ENCODE measurements around the gene AKR7A3.
"Not testable (repeated sequence)": the region's sequence is repeated elsewhere in the genome, so short reads cannot be mapped to it uniquely, and the experiment has no call there.

The AKR7A3 gene

DNA sequence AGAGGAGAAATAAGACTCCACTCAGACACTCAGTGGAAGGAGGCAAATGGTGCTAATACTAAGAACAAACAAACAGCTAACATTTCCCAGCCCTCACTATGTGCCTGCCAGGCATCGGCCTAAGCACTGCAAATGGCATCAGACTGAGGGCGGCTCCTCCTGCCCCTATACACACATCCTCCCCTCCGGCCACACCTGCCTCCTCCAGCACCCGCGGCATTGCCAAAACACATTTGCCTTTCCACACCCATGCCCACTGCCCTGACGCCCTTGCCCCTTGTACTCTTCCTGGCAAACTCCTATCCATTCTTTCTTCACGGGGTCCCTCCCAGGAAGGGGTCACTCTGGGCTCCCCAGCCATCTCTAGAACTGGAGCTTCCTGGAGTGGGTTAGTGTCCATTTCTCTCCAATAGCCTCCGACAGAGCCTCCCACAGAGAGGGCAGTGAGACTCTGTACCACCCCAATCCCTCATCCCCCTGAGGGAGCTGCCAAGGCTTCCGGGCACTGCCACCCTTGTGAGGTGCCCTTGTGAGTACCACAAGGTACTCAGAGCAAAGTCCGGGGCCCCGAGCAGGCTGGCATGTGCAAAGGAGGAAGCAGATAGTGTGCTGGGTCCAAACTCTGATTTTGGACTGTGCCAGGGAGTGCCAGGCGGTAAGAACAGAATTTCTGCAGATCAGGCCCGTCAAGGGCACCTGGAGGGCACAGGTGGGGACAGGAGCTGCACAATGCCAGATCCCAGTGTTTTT, 959 bp downstream of the AKR7A3 start:
- no peak for DNase-seq

DNA sequence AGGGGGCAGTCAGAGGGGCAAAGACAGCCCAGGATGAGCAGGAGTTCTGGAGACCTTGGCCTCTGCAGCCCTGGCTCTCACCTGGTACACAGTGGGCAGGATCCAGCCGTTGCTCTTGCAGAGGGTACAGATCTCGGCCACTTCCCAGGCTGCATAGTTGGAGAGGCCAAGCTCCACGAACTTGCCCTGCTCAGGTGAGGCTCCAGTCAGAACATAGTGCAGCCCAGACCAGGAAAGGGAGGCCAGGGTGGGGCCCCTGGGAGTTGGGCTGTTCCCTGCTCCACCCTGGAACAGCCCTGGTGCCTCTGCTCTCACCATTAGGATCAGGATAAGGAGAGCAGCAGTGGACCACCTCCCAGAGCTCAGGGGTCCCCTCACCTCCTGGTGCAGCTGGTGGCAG, 2.8 kb downstream of the AKR7A3 start:
- not testable (repeated sequence) for DNase-seq

GRCh38 chr1:19285366-19285765, 3.2 kb downstream of the AKR7A3 start:
- DNase-seq, result not testable (repeated sequence)

- DNase-seq, result no peak
These were observed 3.7 kb downstream of the AKR7A3 start for GRCh38 chr1:19284881-19285280.

DNA sequence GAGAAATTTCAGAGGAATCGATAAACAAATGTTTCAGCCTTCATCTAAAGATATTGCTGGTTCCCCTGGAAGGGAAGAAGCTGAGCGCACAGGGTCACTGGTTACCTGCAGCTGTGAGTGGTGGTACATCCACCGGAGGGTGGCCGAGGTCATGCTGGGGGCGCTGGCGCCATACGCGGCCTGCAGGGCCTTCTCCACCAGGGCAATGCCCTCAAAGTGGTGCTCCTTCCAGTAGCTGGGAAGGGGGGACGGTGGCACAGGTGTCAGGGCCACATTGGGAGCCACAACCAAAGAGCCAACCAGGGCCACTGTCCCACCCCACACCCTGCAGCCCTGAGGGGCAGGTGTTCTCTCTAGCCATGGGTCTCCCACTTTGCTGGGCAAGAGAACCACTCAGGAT, 4.7 kb downstream of the AKR7A3 start:
- no peak for DNase-seq

GRCh38 chr1:19274636-19275035, 13.9 kb downstream of the AKR7A3 start:
- DNase-seq, result no peak

- not testable (repeated sequence) for DNase-seq
These were observed 14.6 kb downstream of the AKR7A3 start for GRCh38 chr1:19273844-19274531.

DNA sequence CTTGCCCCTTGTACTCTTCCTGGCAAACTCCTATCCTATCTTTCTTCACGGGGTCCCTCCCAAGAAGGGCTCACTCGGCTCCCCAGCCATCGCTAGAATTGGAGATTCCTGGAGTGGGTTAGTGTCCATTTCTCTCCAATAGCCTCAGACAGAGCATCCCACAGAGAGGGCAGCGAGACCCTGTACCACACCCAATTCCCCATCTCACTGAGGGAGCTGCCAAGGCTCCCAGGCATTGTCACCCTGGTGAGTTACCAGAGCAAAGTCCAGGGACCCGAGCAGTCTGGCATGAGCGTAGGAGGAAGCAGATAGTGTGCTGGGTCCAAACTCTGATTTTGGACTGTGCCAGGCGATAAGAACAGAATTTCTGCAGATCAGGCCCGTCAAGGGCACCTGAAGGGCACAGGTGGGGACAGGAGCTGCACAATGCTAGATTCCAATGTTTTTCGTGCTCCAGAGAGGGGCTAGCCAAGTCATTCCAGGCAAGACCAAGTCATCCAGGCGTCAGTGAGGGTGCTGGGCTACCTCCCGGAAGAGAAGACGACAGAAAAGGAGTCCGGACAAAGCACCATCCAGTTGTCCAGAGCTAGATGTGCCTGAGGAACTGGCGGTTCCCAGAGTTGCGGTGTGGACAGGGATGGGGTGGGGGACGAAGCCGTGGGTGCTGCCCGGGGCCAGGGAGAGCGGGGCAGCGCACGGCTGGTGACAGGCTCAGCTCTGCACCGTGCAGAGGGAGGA, 15.3 kb downstream of the AKR7A3 start:
- no peak for DNase-seq

DNA sequence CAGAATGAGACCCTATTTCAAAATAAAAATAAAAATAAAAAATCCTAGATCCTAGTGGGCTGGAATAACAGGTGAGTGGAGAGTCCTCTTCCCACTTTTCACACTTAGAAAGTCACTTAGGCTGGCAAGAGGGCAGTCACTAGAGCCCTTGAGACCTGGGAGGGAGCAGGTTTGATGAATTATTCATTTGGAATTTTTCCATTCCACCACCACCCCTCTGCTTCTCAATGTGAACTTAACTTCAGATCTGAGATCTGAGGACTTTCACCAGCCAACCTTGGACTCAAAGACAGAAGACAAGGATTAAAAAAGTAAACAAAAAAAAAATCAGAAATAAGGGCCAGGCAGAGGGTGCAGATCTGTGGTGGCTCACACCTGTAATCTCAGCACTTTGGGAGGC, 16.5 kb downstream of the AKR7A3 start:
- DNase-seq, result no peak

- DNase-seq, result not testable (repeated sequence)
These were observed 18.2 kb downstream of the AKR7A3 start for GRCh38 chr1:19270343-19270730.

GRCh38 chr1:19269427-19270342, 18.9 kb downstream of the AKR7A3 start:
- DNase-seq, result not testable (repeated sequence)

DNA sequence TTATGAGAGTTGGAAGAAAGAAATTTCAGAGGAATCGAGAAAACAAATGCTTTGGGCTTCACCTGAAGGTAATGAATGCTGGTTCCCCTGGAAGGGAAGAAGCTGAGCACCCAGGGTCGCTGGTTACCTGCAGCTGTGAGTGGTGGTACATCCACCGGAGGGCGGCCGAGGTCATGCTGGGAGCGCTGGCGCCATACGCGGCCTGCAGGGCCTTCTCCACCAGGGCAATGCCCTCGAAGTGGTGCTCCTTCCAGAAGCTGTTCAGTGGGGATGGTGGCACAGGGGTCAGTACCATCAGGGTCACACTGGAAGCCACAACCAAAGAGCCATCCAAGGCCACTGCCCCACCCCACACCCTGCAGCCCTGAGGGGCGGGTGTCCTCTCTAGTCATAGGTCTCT, 20.1 kb downstream of the AKR7A3 start:
- DNase-seq, result no peak

DNA sequence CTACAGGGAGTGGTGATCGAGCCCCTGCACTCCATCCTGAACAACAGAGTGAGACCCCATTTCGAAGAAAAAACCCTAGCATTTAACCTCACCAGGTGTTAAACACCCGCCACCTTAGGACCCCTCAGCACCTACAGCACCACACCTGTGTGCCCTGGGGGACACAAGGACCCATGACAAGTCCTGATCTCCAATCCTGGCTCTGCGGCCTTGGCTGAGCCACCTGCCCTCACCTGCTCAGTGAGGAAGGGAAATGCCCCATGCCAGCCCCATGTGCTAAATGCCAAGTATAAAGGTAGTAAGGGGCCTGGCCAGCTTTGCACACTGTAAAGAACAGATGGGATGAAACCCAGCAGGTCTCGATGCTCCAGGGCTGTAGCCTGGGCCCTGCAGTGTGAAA, 25.8 kb downstream of the AKR7A3 start:
- no peak for DNase-seq

DNA sequence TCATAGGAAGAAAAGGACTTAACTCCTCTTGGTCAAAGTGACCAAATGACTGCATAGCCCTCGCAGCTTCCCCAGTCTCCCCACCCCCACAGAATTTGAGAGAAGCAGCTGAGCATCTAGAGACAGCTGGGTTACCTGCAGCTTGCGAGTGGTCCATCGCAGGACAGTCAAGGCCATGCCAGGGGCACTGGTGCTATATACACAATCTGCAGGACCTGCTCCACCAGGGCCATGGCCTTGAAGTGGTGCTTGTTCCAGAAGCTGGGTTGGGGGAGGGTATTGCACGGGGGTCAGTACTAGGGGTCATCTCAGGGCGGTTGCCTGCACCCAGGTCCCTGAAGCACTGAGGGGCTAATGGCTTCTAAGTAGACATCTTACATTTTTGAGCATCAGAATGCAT, 26.5 kb downstream of the AKR7A3 start:
- DNase-seq, result no peak

DNA sequence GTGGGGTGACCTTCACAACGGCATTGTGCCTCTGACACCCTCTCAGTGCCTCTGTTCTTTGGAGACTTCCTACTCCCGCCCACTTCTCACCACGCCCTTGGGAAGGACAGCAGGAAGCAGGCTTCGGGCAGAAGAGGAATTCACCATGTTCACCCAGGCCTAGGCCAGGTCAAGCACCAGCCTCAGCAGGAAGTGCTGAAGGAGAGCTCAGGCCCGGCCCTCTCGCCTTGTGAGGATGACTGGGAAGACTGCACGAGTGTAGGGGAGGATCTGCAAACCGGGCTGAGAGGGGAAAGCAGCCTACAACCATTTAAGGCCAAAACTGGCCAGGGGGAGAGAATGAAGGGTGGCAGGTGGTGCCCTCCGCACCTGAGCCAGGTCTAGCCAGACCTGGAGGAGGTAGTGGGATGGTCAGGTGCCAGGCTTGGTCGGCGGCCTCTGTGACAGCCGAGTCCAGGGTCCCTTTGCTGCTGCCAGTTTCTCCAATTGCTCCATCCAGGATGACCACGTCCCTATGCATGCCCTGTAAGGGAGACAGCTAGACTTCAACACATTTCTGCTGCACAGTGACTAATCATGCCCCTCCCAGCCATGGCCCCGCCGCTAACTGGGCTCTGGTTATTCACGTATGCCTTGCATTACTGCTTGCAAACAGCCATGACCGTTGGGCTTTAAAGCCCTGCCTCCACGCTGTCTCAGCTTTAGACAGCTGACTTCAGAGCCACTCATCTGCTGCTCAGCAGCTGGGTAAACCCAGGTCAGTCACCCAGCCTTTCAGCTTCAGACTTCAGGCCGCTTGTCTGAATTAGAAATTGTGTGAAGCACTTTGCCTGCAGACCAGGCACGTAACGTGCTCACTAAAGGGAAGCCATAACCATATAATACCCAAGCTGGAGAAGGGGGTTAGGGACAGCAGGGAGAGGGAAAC, 28.1 kb downstream of the AKR7A3 start:
- no peak for DNase-seq

GRCh38 chr1:19258353-19258752, 30.2 kb downstream of the AKR7A3 start:
- DNase-seq, result no peak

- DNase-seq, result no peak
These were observed 31.2 kb downstream of the AKR7A3 start for GRCh38 chr1:19257178-19257914.

GRCh38 chr1:19256301-19256700, 32.3 kb downstream of the AKR7A3 start:
- DNase-seq, result not testable (repeated sequence)

DNA sequence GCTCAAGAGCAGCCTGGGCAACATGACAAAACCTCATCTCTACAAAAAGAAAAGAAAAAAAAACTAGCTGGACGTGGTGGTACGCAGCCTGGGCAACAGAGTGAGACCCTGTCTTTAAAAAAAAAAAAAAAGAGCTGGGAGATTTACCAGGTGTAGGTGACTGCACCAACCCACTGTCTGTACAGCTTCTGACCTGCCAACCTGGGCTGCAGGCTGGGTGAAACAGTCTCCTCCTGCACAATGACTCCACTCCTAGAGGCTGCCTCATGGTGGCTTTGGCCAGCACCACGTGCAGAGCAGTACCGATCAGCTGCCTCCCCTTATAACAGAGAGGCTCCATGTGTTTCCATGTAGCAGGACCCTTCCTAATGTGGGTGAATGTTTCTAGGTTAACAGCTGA, 33.3 kb downstream of the AKR7A3 start:
- DNase-seq, result no peak

- no peak for DNase-seq
These were observed 34.2 kb downstream of the AKR7A3 start for GRCh38 chr1:19254416-19254815.

Measured in NCI-H526 treated with DMSO at 0.1 percent for 48 hours (cell line).